Measurements from ENCODE around the gene SPATA2. TPM values are rescaled to one million over a fixed set of nuclear protein-coding genes. Genes with fewer than 3 reads are reported as not detected.

The SPATA2 gene
- total RNA-seq, 4 donors from 2014 or later = 3.3 to 5.6 (median 4.0) TPM

DNA sequence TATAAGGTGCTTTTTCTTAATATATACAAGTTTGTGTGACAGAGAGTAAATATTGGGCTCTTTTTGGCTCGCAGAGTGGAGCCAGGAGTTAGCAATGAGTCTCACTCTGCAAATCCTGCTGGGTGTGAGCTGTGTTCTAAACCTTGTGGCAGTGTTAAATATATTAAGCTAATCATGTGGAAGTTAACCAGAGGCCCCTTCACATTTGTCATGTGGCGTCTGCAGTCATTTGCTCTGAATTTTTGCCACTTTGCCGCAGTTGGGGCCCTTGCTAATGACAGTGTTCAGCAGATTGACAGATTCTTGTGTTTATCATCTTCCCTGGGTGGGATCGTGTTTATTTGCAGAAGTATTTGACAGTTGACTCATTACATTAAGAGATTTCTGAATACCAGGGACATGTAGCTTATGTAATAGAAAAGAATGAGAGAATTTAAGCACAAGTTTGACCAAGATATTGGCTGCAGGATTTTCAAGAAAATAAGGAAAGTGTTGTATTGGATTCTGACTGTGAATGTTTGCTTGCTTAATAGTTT, 37.9 kb downstream of the SPATA2 start:
- WGBS, 2 donors = 55 to 76% methylated on average over 4 of the region's 4 CpGs
- H3K9me3 ChIP-seq = no peaks in the 10 kb centered on the region

DNA sequence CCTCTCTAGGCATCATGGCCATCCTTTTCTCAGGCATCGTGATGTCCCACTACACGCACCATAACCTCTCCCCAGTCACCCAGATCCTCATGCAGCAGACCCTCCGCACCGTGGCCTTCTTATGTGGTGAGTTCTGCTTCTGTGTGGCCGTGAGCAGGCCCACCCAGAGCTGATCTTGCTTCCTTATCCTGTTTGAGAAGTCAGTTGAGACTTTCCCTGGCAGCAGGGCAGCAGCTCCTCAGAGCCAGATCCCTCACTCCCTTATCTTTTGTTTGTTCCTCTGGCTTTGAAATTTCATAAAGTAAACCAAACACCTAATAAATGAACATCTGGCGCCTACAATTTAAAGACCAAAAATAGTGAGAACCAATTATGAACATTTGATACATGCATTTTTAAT, 40.6 kb downstream of the SPATA2 start:
- peaks cover 0 to 5% (median 0%) of the 10 kb centered on the region in 3 donors for H3K4me1 ChIP-seq
- peaks cover 0 to 95% (median 4%) of the 10 kb centered on the region in 3 donors for H3K36me3 ChIP-seq
- TF ChIP-seq, protein P1, sequence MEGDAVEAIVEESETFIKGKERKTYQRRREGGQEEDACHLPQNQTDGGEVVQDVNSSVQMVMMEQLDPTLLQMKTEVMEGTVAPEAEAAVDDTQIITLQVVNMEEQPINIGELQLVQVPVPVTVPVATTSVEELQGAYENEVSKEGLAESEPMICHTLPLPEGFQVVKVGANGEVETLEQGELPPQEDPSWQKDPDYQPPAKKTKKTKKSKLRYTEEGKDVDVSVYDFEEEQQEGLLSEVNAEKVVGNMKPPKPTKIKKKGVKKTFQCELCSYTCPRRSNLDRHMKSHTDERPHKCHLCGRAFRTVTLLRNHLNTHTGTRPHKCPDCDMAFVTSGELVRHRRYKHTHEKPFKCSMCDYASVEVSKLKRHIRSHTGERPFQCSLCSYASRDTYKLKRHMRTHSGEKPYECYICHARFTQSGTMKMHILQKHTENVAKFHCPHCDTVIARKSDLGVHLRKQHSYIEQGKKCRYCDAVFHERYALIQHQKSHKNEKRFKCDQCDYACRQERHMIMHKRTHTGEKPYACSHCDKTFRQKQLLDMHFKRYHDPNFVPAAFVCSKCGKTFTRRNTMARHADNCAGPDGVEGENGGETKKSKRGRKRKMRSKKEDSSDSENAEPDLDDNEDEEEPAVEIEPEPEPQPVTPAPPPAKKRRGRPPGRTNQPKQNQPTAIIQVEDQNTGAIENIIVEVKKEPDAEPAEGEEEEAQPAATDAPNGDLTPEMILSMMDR (IDR thresholded peaks at IDR 0.05) = no peak
- TF ChIP-seq POLR2A (IDR thresholded peaks at IDR 0.05) = no peak
- no peaks in the 10 kb centered on the region for H3K9me3 ChIP-seq
- intact Hi-C loops (cut with DNase I) = no loop called here
- H3K4me3 ChIP-seq = no peak overlapping the region
- no peak overlapping the region for H3K27ac ChIP-seq
- no peaks in the 10 kb centered on the region for H3K27me3 ChIP-seq
- 85 to 95% methylated on average over 6 of the region's 6 CpGs for WGBS, 2 donors
- no peak for DNase-seq

More for the DNA sequence above, 37.9 kb downstream of the SPATA2 start:
- Histone ChIP-seq H3K4me3 (no peak overlapping the region), H3K27ac (no peak overlapping the region), H3K4me1 (peaks cover 0 to 5% (median 0%) of the 10 kb centered on the region in 3 donors), H3K27me3 (no peaks in the 10 kb centered on the region), H3K36me3 (peaks cover 0 to 96% (median 7%) of the 10 kb centered on the region in 3 donors)
- no peak for TF ChIP-seq POLR2A (IDR thresholded peaks at IDR 0.05)
- TF ChIP-seq, protein P1 (IDR thresholded peaks at IDR 0.05) = no peak
- no peak for DNase-seq
- intact Hi-C loops (cut with DNase I) = no loop called here

DNA sequence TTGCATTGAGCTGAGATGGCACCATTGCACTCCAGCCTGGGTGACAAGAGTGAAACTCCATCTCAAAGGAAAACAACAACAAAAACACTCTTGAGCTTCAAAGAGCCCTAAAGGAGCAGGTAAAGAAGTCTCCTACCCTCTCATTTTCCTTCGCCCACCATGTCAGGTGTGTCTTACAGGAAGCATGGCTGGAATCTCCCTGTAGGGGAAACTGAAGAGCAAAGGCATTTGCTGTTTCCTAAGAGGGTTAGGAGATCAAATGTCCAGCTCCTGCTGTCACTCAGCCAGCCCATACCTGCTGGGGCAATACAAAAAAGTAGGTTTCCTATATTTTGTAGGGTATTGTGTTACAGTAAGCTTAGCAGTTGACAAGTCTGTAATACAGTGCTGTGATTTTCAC, 43.3 kb downstream of the SPATA2 start:
- H3K27ac ChIP-seq = no peak overlapping the region
- DNase-seq = no peak

DNA sequence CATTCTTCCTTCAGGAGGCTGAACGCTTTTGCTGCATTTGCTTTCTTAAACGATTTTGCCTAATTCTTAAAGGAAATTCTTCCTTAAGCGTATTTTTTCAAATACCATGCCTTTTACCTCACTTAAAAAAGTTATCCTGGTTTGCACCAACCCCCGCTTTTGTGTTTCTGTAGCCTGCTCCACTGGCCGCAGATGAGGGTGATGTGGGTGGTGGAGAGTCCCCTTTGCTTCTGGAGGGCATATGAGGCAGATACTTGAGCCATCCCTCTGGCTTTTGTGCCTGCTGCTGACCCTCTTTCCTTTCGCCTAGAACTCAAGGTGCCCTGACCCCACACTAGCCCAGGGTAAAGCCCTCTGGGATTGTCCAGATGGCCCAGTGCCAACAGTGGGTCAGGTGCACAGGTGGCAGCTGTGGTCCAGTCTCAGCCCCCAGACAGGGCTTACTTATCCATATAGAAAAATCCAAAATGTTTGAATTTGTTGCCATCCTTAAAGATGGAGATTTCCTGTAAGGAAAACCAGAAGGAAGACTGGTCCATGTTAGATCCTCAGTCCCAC, 43.9 kb downstream of the SPATA2 start:
- intact Hi-C loops (cut with DNase I) = no loop called here
- no peaks in the 10 kb centered on the region for H3K4me1 ChIP-seq
- no peaks in the 10 kb centered on the region for H3K27me3 ChIP-seq
- no peak for DNase-seq
- peaks cover 0 to 96% (median 4%) of the 10 kb centered on the region in 3 donors for H3K36me3 ChIP-seq
- H3K4me3 ChIP-seq = no peak overlapping the region
- H3K27ac ChIP-seq = no peak overlapping the region
- TF ChIP-seq POLR2A (IDR thresholded peaks at IDR 0.05) = no peak
- TF ChIP-seq, protein P1 (IDR thresholded peaks at IDR 0.05) = no peak
- WGBS, 2 donors = 85 to 96% methylated on average over 5 to 6 of the region's 6 CpGs
- no peaks in the 10 kb centered on the region for H3K9me3 ChIP-seq

More for the DNA sequence above, 43.3 kb downstream of the SPATA2 start:
- Histone ChIP-seq H3K9me3 (no peaks in the 10 kb centered on the region), H3K4me3 (no peak overlapping the region), H3K36me3 (peaks cover 0 to 96% (median 4%) of the 10 kb centered on the region in 3 donors), H3K4me1 (peaks cover 0 to under 1% (median 0%) of the 10 kb centered on the region in 3 donors), H3K27me3 (no peaks in the 10 kb centered on the region)
- 100% methylated on average over 1 of the region's 1 CpG for WGBS, 2 donors
- intact Hi-C loops (cut with DNase I) = no loop called here
- TF ChIP-seq, protein P1 (IDR thresholded peaks at IDR 0.05) = no peak
- TF ChIP-seq POLR2A (IDR thresholded peaks at IDR 0.05) = no peak

DNA sequence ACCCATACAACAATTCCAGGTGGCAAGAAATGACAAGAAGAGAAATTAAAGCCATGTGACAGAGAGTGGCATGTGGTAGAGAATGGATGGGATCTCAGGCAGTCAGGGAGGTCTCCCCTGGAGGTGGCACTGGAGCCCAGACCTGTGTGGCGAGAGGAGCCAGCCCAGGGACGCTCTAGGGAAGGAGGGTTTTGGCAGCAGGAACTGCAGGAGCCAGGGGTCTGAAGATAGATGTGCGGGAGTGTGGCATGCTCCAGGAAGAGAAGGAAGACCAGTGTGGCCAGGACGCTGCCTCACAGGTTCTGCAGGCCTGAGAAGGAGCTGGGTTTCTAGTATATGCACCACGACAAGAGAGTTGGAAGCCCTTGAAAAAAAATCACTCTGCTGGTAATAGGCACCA, 45.1 kb downstream of the SPATA2 start:
- H3K4me3 ChIP-seq = no peak overlapping the region
- H3K27me3 ChIP-seq = no peaks in the 10 kb centered on the region
- H3K4me1 ChIP-seq = no peaks in the 10 kb centered on the region
- DNase-seq = no peak
- H3K36me3 ChIP-seq = peaks cover 3 to 96% (median 10%) of the 10 kb centered on the region in 3 donors
- intact Hi-C loops (cut with DNase I) = no loop called here
- 91% methylated on average over 5 of the region's 5 CpGs for WGBS, 2 donors
- H3K9me3 ChIP-seq = no peaks in the 10 kb centered on the region
- TF ChIP-seq POLR2A (IDR thresholded peaks at IDR 0.05) = no peak
- TF ChIP-seq, protein P1 (IDR thresholded peaks at IDR 0.05) = no peak
- no peak overlapping the region for H3K27ac ChIP-seq

All from esophagus squamous epithelium (tissue), 5 donors.